HCT116 (cell line): ENCODE data around the gene ARPC5. TPM values are rescaled to one million over a fixed set of nuclear protein-coding genes. Genes with fewer than 3 reads are reported as not detected.

Experiments
- ATAC-seq: fragments of 200-7000 bp; cut with Tn5 transposase; 2 replicates; pipeline ENCODE4 v1.9.1; 2020; ENCODE audit warnings: mild to moderate bottlenecking, moderate library complexity
- BruUV-seq: library from RNA; stranded (reverse); fragments of 400-500 nt; replicated peaks from 2 replicates; lab custom pipeline; 2021; lab: Mats Ljungman, UMichigan
- CTCF ChIA-PET: fragments of 300-600 bp; sonication (Branson Sonifier 250); formaldehyde crosslinking; loops from one replicate; lab custom pipeline; 2021; ENCODE audit warnings: antibody characterized with exemption; lab: Charles Lee
- POLR2A ChIA-PET: fragments of 300-600, 350-600 bp; sonication (Branson Sonifier 250); formaldehyde crosslinking; loops from one replicate; lab custom pipeline; 2021; ENCODE audit warnings: antibody characterized with exemption; lab: Charles Lee
- RAD21 ChIA-PET, 2 experiments: fragments of 300-600 bp; sonication (Branson Sonifier 250); formaldehyde crosslinking; loops; one replicate each; lab custom pipeline; 2023; ENCODE audit warnings: low total read pairs in 2 of 2; ENCODE audit not compliant: uncharacterized antibody in 2 of 2, unreplicated experiment in 2 of 2, low non-redundant PET in 1 of 2; lab: Charles Lee
- DNase-seq: peaks from one replicate; pipeline ENCODE4 v3.0.0-alpha.2; 2010; ENCODE audit warnings: low read depth, low spot score
- H2AFZ ChIP-seq: fragments of 200-600 bp; shearing (Covaris generic), sonication (generic); 2 replicates; pipeline ENCODE4 v1.6.1; 2017; ENCODE audit warnings: low read depth, mixed run types, mixed read lengths, antibody characterized with exemption, low read length; ENCODE audit not compliant: poor library complexity, severe bottlenecking
- H3K27ac ChIP-seq: 2 replicates; pipeline ENCODE4 v1.5.1; 2012; ENCODE audit warnings: low read depth, low read length
- H3K27me3 ChIP-seq: fragments of 200-600 bp; sonication (generic); 2 replicates; pipeline ENCODE4 v1.6.1; 2016; ENCODE audit warnings: mixed run types, low read length, mixed read lengths; ENCODE audit not compliant: insufficient read depth
- H3K36me3 ChIP-seq, 2 experiments: fragments of 200-500 bp in 1 of 2; fragments of 200-600 bp in 1 of 2; sonication (Bioruptor generic) in 1 of 2; sonication (generic) in 1 of 2; 2 replicates each; pipeline versions ENCODE4 v1.5.1 to v1.6.1; 2014 to 2016; ENCODE audit warnings: low read length in 2 of 2, inconsistent platforms in 1 of 2, mixed read lengths in 1 of 2, mixed run types in 1 of 2; ENCODE audit not compliant: insufficient read depth in 2 of 2, control insufficient read depth in 1 of 2
- H3K4me1 ChIP-seq, 2 experiments: fragments of 200-600 bp in 1 of 2; sonication (generic) in 1 of 2; 2 replicates each; pipeline versions ENCODE4 v1.5.1 to v1.6.1; 2012 to 2017; ENCODE audit warnings: low read length in 2 of 2, inconsistent platforms in 1 of 2, mild to moderate bottlenecking in 1 of 2, mixed read lengths in 1 of 2, mixed run types in 1 of 2, moderate library complexity in 1 of 2; ENCODE audit not compliant: insufficient read depth in 2 of 2, control insufficient read depth in 1 of 2
- H3K4me2 ChIP-seq: fragments of 200-600 bp; sonication (generic); 2 replicates; pipeline ENCODE4 v1.6.1; 2017; ENCODE audit warnings: mixed run types, low read length, mixed read lengths
- H3K4me3 ChIP-seq, 2 experiments: fragments of 200-600 bp in 1 of 2; sonication (generic) in 1 of 2; replicated peaks in 1 of 2; 2 replicates each; pipeline ENCODE4 v1.5.1; 2011 to 2016; ENCODE audit warnings: low read length in 2 of 2, control low read depth in 1 of 2, low read depth in 1 of 2, mild to moderate bottlenecking in 1 of 2, mixed read lengths in 1 of 2, mixed run types in 1 of 2
- H3K79me2 ChIP-seq: fragments of 200-600 bp; sonication (generic); 2 replicates; pipeline ENCODE4 v1.6.1; 2017; ENCODE audit warnings: mild to moderate bottlenecking, mixed run types, low read length, moderate library complexity, mixed read lengths; ENCODE audit not compliant: insufficient read depth
- H3K9ac ChIP-seq: fragments of 200-600 bp; sonication (generic); 2 replicates; pipeline ENCODE4 v1.6.1; 2016; ENCODE audit warnings: low read length, mixed read lengths
- H3K9me2 ChIP-seq: fragments of 200-600 bp; sonication (generic), shearing (Covaris generic); 2 replicates; pipeline ENCODE4 v1.6.1; 2017; ENCODE audit warnings: mixed run types, mild to moderate bottlenecking, moderate library complexity; ENCODE audit not compliant: insufficient read depth
- H3K9me3 ChIP-seq, 2 experiments: fragments of 200-500 bp in 1 of 2; fragments of 200-600 bp in 1 of 2; sonication (Bioruptor generic) in 1 of 2; sonication (generic) in 1 of 2; 2 replicates each; pipeline ENCODE4 v1.6.1; 2014 to 2017; ENCODE audit warnings: low read length in 2 of 2, mixed read lengths in 2 of 2, inconsistent platforms in 1 of 2, low read depth in 1 of 2, mild to moderate bottlenecking in 1 of 2, mixed run types in 1 of 2, moderate library complexity in 1 of 2; ENCODE audit not compliant: control insufficient read depth in 1 of 2, insufficient read depth in 1 of 2
- H4K20me1 ChIP-seq: fragments of 200-600 bp; sonication (generic), shearing (Covaris generic); 2 replicates; pipeline ENCODE4 v1.6.1; 2017; ENCODE audit warnings: mixed run types, mild to moderate bottlenecking, moderate library complexity; ENCODE audit not compliant: insufficient read depth
- CTCF ChIP-seq, 3 experiments: fragments of 200-600 bp in 1 of 3; sonication (generic) in 1 of 3; IDR thresholded peaks in 2 of 3; conservative IDR thresholded peaks in 1 of 3; 2 replicates each; pipeline ENCODE4 v1.5.1; 2012 to 2017; ENCODE audit warnings: low read depth in 2 of 3, low read length in 2 of 3, antibody characterized with exemption in 1 of 3, borderline replicate concordance in 1 of 3, control low read depth in 1 of 3, mild to moderate bottlenecking in 1 of 3, mixed read lengths in 1 of 3, mixed run types in 1 of 3, moderate library complexity in 1 of 3; ENCODE audit not compliant: insufficient read depth in 1 of 3
- EGR1 ChIP-seq: IDR thresholded peaks from 2 replicates; pipeline ENCODE4 v1.6.1; 2012; ENCODE audit warnings: low read depth
- JUND ChIP-seq: IDR thresholded peaks from 2 replicates; pipeline ENCODE4 v1.6.1; 2012
- POLR2A ChIP-seq: IDR thresholded peaks from 2 replicates; pipeline ENCODE4 v1.7.0; 2011; ENCODE audit warnings: borderline replicate concordance; ENCODE audit not compliant: insufficient read depth, insufficient read length; ENCODE audit errors: extremely low read depth
- RAD21 ChIP-seq: IDR thresholded peaks from 2 replicates; pipeline ENCODE4 v1.6.1; 2012; ENCODE audit warnings: low read depth, mild to moderate bottlenecking
- SIN3A ChIP-seq: IDR thresholded peaks from 2 replicates; pipeline ENCODE4 v1.6.1; 2012; ENCODE audit warnings: low read depth
- TCF7L2 ChIP-seq: IDR thresholded peaks from 2 replicates; pipeline ENCODE4 v1.7.0; 2011; ENCODE audit warnings: borderline replicate concordance, inconsistent platforms; ENCODE audit not compliant: insufficient read depth, insufficient read length; ENCODE audit errors: extremely low read depth
- YY1 ChIP-seq: IDR thresholded peaks from 2 replicates; pipeline ENCODE4 v1.6.1; 2011; ENCODE audit warnings: low read length, low read depth, moderate library complexity, mild to moderate bottlenecking; ENCODE audit not compliant: insufficient replicate concordance; ENCODE audit errors: extremely low read depth
- ZNF274 ChIP-seq: fragments of 200-500 bp; sonication (Bioruptor generic); IDR thresholded peaks from 2 replicates; pipeline ENCODE4 v1.6.1; 2014; ENCODE audit warnings: mild to moderate bottlenecking, low read depth, low read length, inconsistent platforms
- intact Hi-C: fragments of 100-400 bp; cut with micrococcal nuclease; formaldehyde crosslinking; loops from 2 replicates; pipeline ENCODE4 v1.10.0; 2022
- total RNA-seq: library from RNA; stranded (reverse); gene quantifications from one replicate; pipeline ENCODE4 v1.2.1, GENCODE V29; 2021; ENCODE audit not compliant: unreplicated experiment
- TF ChIP-seq, protein P1 (sequence below): IDR thresholded peaks from 2 replicates; pipeline ENCODE4 v1.6.1; 2012; ENCODE audit warnings: low read depth

ARPC5 gene
- total RNA-seq, 1 experiment from 2014 or later: 71.5 TPM

- TF ChIP-seq JUND (no peak), POLR2A (no peak), TCF7L2 (no peak)
- TF ChIP-seq, protein P1, sequence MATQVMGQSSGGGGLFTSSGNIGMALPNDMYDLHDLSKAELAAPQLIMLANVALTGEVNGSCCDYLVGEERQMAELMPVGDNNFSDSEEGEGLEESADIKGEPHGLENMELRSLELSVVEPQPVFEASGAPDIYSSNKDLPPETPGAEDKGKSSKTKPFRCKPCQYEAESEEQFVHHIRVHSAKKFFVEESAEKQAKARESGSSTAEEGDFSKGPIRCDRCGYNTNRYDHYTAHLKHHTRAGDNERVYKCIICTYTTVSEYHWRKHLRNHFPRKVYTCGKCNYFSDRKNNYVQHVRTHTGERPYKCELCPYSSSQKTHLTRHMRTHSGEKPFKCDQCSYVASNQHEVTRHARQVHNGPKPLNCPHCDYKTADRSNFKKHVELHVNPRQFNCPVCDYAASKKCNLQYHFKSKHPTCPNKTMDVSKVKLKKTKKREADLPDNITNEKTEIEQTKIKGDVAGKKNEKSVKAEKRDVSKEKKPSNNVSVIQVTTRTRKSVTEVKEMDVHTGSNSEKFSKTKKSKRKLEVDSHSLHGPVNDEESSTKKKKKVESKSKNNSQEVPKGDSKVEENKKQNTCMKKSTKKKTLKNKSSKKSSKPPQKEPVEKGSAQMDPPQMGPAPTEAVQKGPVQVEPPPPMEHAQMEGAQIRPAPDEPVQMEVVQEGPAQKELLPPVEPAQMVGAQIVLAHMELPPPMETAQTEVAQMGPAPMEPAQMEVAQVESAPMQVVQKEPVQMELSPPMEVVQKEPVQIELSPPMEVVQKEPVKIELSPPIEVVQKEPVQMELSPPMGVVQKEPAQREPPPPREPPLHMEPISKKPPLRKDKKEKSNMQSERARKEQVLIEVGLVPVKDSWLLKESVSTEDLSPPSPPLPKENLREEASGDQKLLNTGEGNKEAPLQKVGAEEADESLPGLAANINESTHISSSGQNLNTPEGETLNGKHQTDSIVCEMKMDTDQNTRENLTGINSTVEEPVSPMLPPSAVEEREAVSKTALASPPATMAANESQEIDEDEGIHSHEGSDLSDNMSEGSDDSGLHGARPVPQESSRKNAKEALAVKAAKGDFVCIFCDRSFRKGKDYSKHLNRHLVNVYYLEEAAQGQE: no peak
- Histone ChIP-seq H3K4me3 (no peak overlapping the region), H3K9ac (no peak overlapping the region), H2AFZ (no peak overlapping the region), H3K27ac (no peak overlapping the region), H3K79me2 (no peaks in the 10 kb centered on the region), H3K4me2 (no peak overlapping the region), H4K20me1 (no peaks in the 10 kb centered on the region), H3K4me1 (peaks cover under 1% of the 10 kb centered on the region in 2 experiments; a peak in 3 of 4 replicates), H3K9me3 (no peaks in the 10 kb centered on the region), H3K27me3 (0 out of 2 replicates have a peak, but pooled peaks cover 3% of the 10 kb centered on the region), H3K36me3 (no peaks in the 10 kb centered on the region), H3K9me2 (no peaks in the 10 kb centered on the region)
- RAD21 ChIA-PET: no interaction called here
- intact Hi-C loops: no loop called here
- ATAC-seq (no peak), DNase-seq (no peak)
- POLR2A ChIA-PET: interaction anchor here (0.9 kb wide), 1 partner anchor 10 kb away, joined by 3 read pairs; no protein-coding TSS in a partner anchor
- CTCF ChIA-PET: no interaction called here
- no TSS peak for BruUV-seq
These were observed 62.9 kb downstream of the ARPC5 start for GRCh38 chr1:183572721-183573120.

DNA sequence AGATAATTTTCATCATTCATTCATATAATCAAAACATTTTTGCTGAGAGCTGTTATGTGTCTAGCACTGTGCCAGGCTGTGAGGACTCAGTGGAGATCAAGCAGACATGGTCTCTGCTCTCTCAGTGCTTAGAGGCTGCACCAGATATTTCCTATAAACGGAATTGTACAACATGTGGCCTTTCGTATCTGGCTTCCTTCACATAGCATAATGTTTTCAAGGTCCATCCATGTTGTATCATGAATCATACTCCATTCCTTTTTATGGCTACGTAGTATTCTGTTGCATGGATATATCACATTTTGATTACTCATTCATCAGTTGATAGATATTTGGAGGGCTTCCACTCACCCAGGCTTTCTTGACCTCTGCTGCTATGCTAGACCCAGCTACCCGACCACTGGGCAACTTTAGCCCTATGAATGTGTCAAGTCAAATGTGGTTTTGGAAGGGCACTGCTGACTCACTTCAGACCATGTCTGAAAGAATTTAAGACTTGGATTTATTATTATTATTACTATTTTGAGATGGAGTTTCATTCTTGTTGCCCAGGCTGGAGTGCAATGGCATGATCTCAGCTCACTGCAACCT, 63.8 kb downstream of the ARPC5 start:
- Histone ChIP-seq H2AFZ (no peak overlapping the region), H3K27ac (no peak overlapping the region), H3K9me2 (no peaks in the 10 kb centered on the region), H3K27me3 (no peaks in the 10 kb centered on the region), H3K36me3 (no peaks in the 10 kb centered on the region), H3K4me1 (peaks cover 4 to 7% of the 10 kb centered on the region in 2 experiments; a peak in 3 of 4 replicates), H3K79me2 (no peaks in the 10 kb centered on the region), H3K4me2 (no peak overlapping the region), H3K4me3 (no peak overlapping the region), H3K9ac (no peak overlapping the region), H4K20me1 (no peaks in the 10 kb centered on the region), H3K9me3 (no peaks in the 10 kb centered on the region)
- ATAC-seq: no peak
- no peak for DNase-seq
- intact Hi-C loops: no loop called here
- BruUV-seq: no TSS peak
- ChIA-PET CTCF (no interaction called here), RAD21 (no interaction called here), POLR2A (interaction anchor here (2.6 kb wide), 1 partner anchor 8 kb away, joined by 6 read pairs; no protein-coding TSS in a partner anchor)
- TF ChIP-seq CTCF (IDR thresholded peaks at IDR 0.05 in 2 of 3, conservative IDR thresholded peaks at IDR 0.05 in 1 of 3; ENCODE audit: borderline replicate concordance in 1 of 3, insufficient read depth in 1 of 3, low read depth in 2 of 3, low read length in 2 of 3): no peak
- no peak for TF ChIP-seq EGR1
- TF ChIP-seq YY1: no peak
- TF ChIP-seq ZNF274: no peak
- no peak for TF ChIP-seq RAD21
- TF ChIP-seq SIN3A: no peak
- no peak for TF ChIP-seq TCF7L2
